K562 (cell line): ENCODE results near the gene TMEM168. TPM values are rescaled to one million over a fixed set of nuclear protein-coding genes. Genes with fewer than 3 reads are reported as not detected.

Source experiments
- ATF1 ChIP-seq, 2 experiments: fragments of 450-650 bp in 1 of 2; IDR thresholded peaks; 2 replicates each; pipeline ENCODE4 v1.6.1; 2016; ENCODE audit warnings: missing compliant biosample characterization in 1 of 2, missing genetic modification characterization in 1 of 2
- BMI1 ChIP-seq: fragments of 150-350 bp; IDR thresholded peaks from 2 replicates; pipeline ENCODE4 v1.6.1; 2014; ENCODE audit warnings: low read length
- CTBP1 ChIP-seq: fragments of 450-650 bp; IDR thresholded peaks from 2 replicates; pipeline ENCODE4 v1.6.1; 2016; ENCODE audit warnings: borderline replicate concordance
- EGR1 ChIP-seq: fragments of 450-650 bp; conservative IDR thresholded peaks from 2 replicates; pipeline ENCODE4 v1.6.1; 2017; ENCODE audit warnings: mild to moderate bottlenecking
- ESRRA ChIP-seq: fragments of 450-650 bp; IDR thresholded peaks from 2 replicates; pipeline ENCODE4 v1.6.1; 2014; ENCODE audit warnings: low read depth, mild to moderate bottlenecking, moderate library complexity, borderline replicate concordance
- FOSL1 ChIP-seq: fragments of 200-800 bp; sonication (Bioruptor generic); conservative IDR thresholded peaks from 2 replicates; pipeline ENCODE4 v1.6.1; 2016; ENCODE audit warnings: missing genetic modification characterization, missing compliant biosample characterization
- FOXK1 ChIP-seq: sonication (generic); formaldehyde crosslinking; IDR thresholded peaks from 2 replicates; pipeline ENCODE4 v1.8.0; 2022; ENCODE audit warnings: missing genetic modification reagents, mild to moderate bottlenecking, borderline replicate concordance
- GABPA ChIP-seq: fragments of 200-800 bp; sonication (Bioruptor generic); conservative IDR thresholded peaks from 2 replicates; pipeline ENCODE4 v1.6.1; 2016; ENCODE audit warnings: low read depth, missing genetic modification characterization, missing compliant biosample characterization
- GTF2A2 ChIP-seq: IDR thresholded peaks from 2 replicates; pipeline ENCODE4 v1.6.1; 2016; ENCODE audit warnings: mild to moderate bottlenecking, missing genetic modification characterization, missing compliant biosample characterization
- HIVEP1 ChIP-seq: fragments of 250-450 bp; sonication (Bioruptor Pico); IDR thresholded peaks from 2 replicates; pipeline ENCODE4 v1.4.0; 2020; ENCODE audit warnings: mild to moderate bottlenecking
- NR3C1 ChIP-seq: sonication (generic); formaldehyde crosslinking; IDR thresholded peaks from 2 replicates; pipeline ENCODE4 v1.8.1; 2022; ENCODE audit warnings: missing genetic modification reagents
- POLR3G ChIP-seq: IDR thresholded peaks from 2 replicates; pipeline ENCODE4 v1.6.1; 2011; ENCODE audit not compliant: insufficient read length, insufficient replicate concordance; ENCODE audit errors: extremely low read depth
- STAT5B ChIP-seq: fragments of 250-450 bp; sonication (Bioruptor Pico); IDR thresholded peaks from 2 replicates; pipeline ENCODE4 v1.8.0; 2021; ENCODE audit warnings: mild to moderate bottlenecking, inconsistent platforms
- SUPT5H ChIP-seq: fragments of 450-650 bp; IDR thresholded peaks from 2 replicates; pipeline ENCODE4 v1.6.1; 2016
- TAL1 ChIP-seq: fragments of 450-650 bp; IDR thresholded peaks from 2 replicates; pipeline ENCODE4 v1.6.1; 2016; ENCODE audit warnings: mild to moderate bottlenecking
- TCFL5 ChIP-seq: fragments of 250-450 bp; sonication (Bioruptor Pico); conservative IDR thresholded peaks from 2 replicates; pipeline ENCODE4 v1.6.1; 2021; ENCODE audit warnings: mild to moderate bottlenecking, moderate library complexity, matching md5 sums
- TGIF2 ChIP-seq: sonication (generic); formaldehyde crosslinking; IDR thresholded peaks from 2 replicates; pipeline ENCODE4 v1.8.1; 2022; ENCODE audit warnings: mild to moderate bottlenecking, missing genetic modification reagents, moderate library complexity
- ZBED1 ChIP-seq: IDR thresholded peaks from 2 replicates; pipeline ENCODE4 v1.6.1; 2014
- ZNF143 ChIP-seq: sonication (generic); formaldehyde crosslinking; IDR thresholded peaks from 2 replicates; pipeline ENCODE4 v1.9.0; 2022; ENCODE audit warnings: mild to moderate bottlenecking, missing genetic modification reagents
- ZNF232 ChIP-seq: sonication (generic); formaldehyde crosslinking; IDR thresholded peaks from 2 replicates; pipeline ENCODE4 v1.8.0; 2022; ENCODE audit warnings: mild to moderate bottlenecking, missing genetic modification reagents
- ZNF408 ChIP-seq: fragments of 250-450 bp; sonication (Bioruptor Pico); IDR thresholded peaks from 2 replicates; pipeline ENCODE4 v1.4.0; 2020; ENCODE audit warnings: low read depth, mild to moderate bottlenecking, moderate library complexity
- ZNF444 ChIP-seq: fragments of 250-450 bp; sonication (Bioruptor Pico); IDR thresholded peaks from 2 replicates; pipeline ENCODE4 v1.4.0; 2020; ENCODE audit warnings: mild to moderate bottlenecking, moderate library complexity
- ZNF717 ChIP-seq: fragments of 250-450 bp; sonication (Bioruptor Pico); IDR thresholded peaks from 2 replicates; pipeline ENCODE4 v1.5.0; 2021
- ZNF785 ChIP-seq: fragments of 250-450 bp; sonication (Bioruptor Pico); IDR thresholded peaks from 2 replicates; pipeline ENCODE4 v1.4.0; 2020; ENCODE audit warnings: mild to moderate bottlenecking
- polyA plus RNA-seq, 8 experiments: library from polyadenylated mRNA; depleted of rRNA in 4 of 8; stranded (reverse) in 5 of 8; unstranded in 3 of 8; fragments of >200 nt; fragmentation: Nextera tagmentation in 2 of 8; fragmentation: Illumina TruSeq in 1 of 8; extraction: Ambion mirVana in 2 of 8; extraction: Trizol in 1 of 8; gene quantifications; 2 replicates each; pipeline versions ENCODE4 v1.2.1 to v1.2.3, GENCODE V29; 2011 to 2014; ENCODE audit warnings: inconsistent platforms in 1 of 8, missing spikeins in 1 of 8
- total RNA-seq, 7 experiments: library from RNA; depleted of rRNA in 6 of 7; stranded (reverse); fragments of >200 nt in 6 of 7; fragmentation: Illumina TruSeq in 2 of 7; extraction: Trizol in 2 of 7; gene quantifications; 2 replicates each; pipeline versions ENCODE4 v1.2.1 to v1.2.3, GENCODE V29; 2011 to 2021; ENCODE audit warnings: low replicate concordance in 1 of 7
- TF ChIP-seq, protein P1 (sequence below): fragments of 450-650 bp; formaldehyde crosslinking; IDR thresholded peaks from 2 replicates; pipeline ENCODE4 v1.4.0; 2020; ENCODE audit warnings: mild to moderate bottlenecking, moderate library complexity
- TF ChIP-seq, protein P2 (sequence below): fragments of 450-650 bp; formaldehyde crosslinking; IDR thresholded peaks from 2 replicates; pipeline ENCODE4 v1.4.0; 2022; ENCODE audit warnings: missing genetic modification characterization
- TF ChIP-seq, protein P3 (sequence below): fragments of 250-450 bp; sonication (Bioruptor Pico); IDR thresholded peaks from 2 replicates; pipeline ENCODE4 v1.5.0; 2021

Gene TMEM168
- total and polyA plus RNA-seq, 9 of the 15 experiments (the other 6 are each of a cell fraction or from before 2014, with no cell fraction given), result 19.7 to 50.7 (median 25.4) TPM

DNA sequence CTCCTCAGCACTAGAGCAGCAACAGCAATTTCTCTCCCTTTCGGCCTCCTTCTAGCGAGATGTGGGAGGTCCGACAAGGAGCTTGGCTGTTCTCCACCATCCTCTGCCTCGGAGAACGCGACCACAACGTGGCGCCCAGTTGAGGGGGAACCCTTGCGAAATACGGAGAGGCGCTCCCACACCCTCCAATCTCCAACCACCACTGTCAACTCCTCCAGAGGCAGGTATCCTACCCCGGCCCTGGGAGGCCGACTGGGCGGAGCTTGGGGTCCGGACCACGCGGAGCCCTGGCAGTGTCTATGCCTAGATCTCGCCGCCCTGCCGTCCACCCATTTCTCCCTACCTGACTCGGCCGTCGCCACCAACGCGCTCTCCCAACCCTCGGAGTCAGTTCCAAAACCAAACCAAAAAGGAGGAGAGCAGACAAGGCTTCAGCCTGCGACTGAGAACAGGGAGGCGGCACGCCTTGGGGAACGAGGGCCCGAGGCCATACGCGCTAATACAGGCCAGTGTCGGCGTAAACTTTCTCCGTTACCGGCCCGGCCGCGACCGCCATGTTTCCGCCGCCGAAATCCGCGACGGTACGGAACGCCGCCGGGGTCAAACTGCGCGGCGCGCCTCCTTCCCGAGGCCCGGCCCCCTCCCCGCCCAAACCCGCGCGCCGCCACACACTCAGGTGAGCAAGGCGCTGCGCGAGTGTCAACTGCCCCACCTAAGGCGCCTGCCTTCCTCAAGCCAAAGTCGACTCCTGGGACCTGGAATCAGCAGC is at the start of gene TMEM168 (continued):
- TF ChIP-seq STAT5B (CRISPR knock-in tag), result no peak
- TF ChIP-seq TAL1, result 0 out of 2 replicates have a peak, but pooled peaks have one; percentile 5
- TF ChIP-seq TCFL5 (CRISPR knock-in tag), result no peak
- no peak for TF ChIP-seq ZNF785
- no peak for TF ChIP-seq ATF1 (CRISPR knock-in tag; IDR thresholded peaks at IDR 0.05)
- peak; percentile 89 for TF ChIP-seq ATF1 (tag; IDR thresholded peaks at IDR 0.05)
- TF ChIP-seq NR3C1 (CRISPR knock-in tag), result no peak
- TF ChIP-seq EGR1, result peak; percentile 34; the same call in 1 of the 2 replicates
- TF ChIP-seq HIVEP1, result no peak
- peak; percentile 18; the same call in 1 of the 2 replicates for TF ChIP-seq ZBED1
- TF ChIP-seq ESRRA, result peak; percentile 68; the same call in 1 of the 2 replicates
- peak; percentile 99 for TF ChIP-seq FOXK1 (CRISPR knock-in tag)
- TF ChIP-seq POLR3G, result no peak
- TF ChIP-seq BMI1, result no peak
- no peak for TF ChIP-seq ZNF717 (CRISPR knock-in tag)
- peak; percentile 97 for TF ChIP-seq SUPT5H
- TF ChIP-seq, protein P1, sequence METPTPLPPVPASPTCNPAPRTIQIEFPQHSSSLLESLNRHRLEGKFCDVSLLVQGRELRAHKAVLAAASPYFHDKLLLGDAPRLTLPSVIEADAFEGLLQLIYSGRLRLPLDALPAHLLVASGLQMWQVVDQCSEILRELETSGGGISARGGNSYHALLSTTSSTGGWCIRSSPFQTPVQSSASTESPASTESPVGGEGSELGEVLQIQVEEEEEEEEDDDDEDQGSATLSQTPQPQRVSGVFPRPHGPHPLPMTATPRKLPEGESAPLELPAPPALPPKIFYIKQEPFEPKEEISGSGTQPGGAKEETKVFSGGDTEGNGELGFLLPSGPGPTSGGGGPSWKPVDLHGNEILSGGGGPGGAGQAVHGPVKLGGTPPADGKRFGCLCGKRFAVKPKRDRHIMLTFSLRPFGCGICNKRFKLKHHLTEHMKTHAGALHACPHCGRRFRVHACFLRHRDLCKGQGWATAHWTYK, result 0 out of 2 replicates have a peak, but pooled peaks have one; percentile 60
- TF ChIP-seq, protein P2, sequence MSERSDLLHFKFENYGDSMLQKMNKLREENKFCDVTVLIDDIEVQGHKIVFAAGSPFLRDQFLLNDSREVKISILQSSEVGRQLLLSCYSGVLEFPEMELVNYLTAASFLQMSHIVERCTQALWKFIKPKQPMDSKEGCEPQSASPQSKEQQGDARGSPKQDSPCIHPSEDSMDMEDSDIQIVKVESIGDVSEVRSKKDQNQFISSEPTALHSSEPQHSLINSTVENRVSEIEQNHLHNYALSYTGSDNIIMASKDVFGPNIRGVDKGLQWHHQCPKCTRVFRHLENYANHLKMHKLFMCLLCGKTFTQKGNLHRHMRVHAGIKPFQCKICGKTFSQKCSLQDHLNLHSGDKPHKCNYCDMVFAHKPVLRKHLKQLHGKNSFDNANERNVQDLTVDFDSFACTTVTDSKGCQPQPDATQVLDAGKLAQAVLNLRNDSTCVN (CRISPR knock-in tag), result peak; percentile 78; the same call in 1 of the 2 replicates
- TF ChIP-seq ZNF444 (CRISPR knock-in tag), result no peak
- TF ChIP-seq CTBP1, result peak; percentile 93
- peak; percentile 90; the same call in 1 of the 2 replicates for TF ChIP-seq TGIF2 (CRISPR knock-in tag)
- TF ChIP-seq GABPA (tag), result 0 out of 2 replicates have a peak, but pooled peaks have one; percentile 57
- TF ChIP-seq GTF2A2 (tag), result no peak
- TF ChIP-seq ZNF232, result peak; percentile 94
- peak; percentile 59 for TF ChIP-seq FOSL1 (tag)
- no peak for TF ChIP-seq ZNF143 (CRISPR knock-in tag)
- TF ChIP-seq, protein P3, sequence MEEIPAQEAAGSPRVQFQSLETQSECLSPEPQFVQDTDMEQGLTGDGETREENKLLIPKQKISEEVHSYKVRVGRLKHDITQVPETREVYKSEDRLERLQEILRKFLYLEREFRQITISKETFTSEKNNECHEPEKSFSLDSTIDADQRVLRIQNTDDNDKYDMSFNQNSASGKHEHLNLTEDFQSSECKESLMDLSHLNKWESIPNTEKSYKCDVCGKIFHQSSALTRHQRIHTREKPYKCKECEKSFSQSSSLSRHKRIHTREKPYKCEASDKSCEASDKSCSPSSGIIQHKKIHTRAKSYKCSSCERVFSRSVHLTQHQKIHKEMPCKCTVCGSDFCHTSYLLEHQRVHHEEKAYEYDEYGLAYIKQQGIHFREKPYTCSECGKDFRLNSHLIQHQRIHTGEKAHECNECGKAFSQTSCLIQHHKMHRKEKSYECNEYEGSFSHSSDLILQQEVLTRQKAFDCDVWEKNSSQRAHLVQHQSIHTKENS (CRISPR knock-in tag), result no peak
- no peak for TF ChIP-seq ZNF408 (CRISPR knock-in tag)
